ENCODE data around the gene ALDH2. TPM values are rescaled to one million over a fixed set of nuclear protein-coding genes. Genes with fewer than 3 reads are reported as not detected.
"Not testable (repeated sequence)": the region's sequence is repeated elsewhere in the genome, so short reads cannot be mapped to it uniquely, and the experiment has no call there.

ALDH2 gene
- total RNA-seq, 4 donors from 2014 or later = 70.2 to 120 (median 95.3) TPM

DNA sequence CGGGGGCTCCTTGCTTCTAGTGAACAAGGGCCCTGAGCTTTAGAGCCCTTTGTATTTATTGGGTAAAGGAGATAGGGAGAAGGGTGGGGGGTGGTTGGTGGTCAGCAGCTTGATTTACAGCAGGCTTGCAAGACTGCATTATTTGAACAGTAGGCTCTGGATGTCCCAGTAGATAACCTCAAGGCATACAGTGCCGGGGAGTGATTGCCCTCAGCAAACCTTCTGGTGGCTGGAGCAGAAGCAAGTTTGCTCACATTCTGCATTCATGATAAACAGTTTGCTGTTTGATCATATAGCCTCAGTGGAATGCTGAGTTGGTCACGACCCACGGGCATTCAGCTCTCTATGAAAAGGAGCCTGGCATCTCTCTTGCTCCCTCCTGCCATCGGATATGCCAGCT, 58.8 kb downstream of the ALDH2 start:
- WGBS, 2 donors = 72 to 73% methylated on average over 5 of the region's 5 CpGs
- TF ChIP-seq, protein P1, sequence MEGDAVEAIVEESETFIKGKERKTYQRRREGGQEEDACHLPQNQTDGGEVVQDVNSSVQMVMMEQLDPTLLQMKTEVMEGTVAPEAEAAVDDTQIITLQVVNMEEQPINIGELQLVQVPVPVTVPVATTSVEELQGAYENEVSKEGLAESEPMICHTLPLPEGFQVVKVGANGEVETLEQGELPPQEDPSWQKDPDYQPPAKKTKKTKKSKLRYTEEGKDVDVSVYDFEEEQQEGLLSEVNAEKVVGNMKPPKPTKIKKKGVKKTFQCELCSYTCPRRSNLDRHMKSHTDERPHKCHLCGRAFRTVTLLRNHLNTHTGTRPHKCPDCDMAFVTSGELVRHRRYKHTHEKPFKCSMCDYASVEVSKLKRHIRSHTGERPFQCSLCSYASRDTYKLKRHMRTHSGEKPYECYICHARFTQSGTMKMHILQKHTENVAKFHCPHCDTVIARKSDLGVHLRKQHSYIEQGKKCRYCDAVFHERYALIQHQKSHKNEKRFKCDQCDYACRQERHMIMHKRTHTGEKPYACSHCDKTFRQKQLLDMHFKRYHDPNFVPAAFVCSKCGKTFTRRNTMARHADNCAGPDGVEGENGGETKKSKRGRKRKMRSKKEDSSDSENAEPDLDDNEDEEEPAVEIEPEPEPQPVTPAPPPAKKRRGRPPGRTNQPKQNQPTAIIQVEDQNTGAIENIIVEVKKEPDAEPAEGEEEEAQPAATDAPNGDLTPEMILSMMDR (IDR thresholded peaks at IDR 0.05) = no peak
- TF ChIP-seq POLR2A (IDR thresholded peaks at IDR 0.05) (no peak), EP300 (IDR thresholded peaks at IDR 0.05) (no peak)
- no peak overlapping the region for H3K4me3 ChIP-seq
- H3K36me3 ChIP-seq = no peaks in the 10 kb centered on the region
- H3K27ac ChIP-seq = no peak overlapping the region
- H3K4me1 ChIP-seq = no peaks in the 10 kb centered on the region
- DNase-seq (ENCODE audit: low spot score in 2 of 2) = no peak
- H3K9me3 ChIP-seq = no peaks in the 10 kb centered on the region
- no peaks in the 10 kb centered on the region for H3K27me3 ChIP-seq

DNA sequence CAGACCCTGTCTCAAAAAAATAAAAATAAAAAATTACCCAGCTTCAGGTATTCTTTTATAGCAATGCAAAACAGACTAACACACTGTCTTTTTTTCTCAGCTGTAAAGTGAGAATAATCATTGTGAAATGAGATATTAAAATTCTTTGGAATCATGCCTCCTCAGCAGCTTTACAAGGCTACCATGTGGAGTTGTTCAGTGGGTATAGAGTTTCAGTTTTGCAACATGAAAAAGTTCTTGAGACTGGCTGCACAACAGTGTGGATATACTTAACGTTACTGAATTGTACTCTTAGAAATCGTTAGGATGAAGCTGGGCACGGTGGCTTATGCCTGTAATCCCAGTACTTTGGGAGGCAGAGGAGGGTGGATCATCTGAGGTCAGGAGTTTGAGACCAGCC, 59.6 kb downstream of the ALDH2 start:
- no peak overlapping the region for H3K4me3 ChIP-seq
- no peaks in the 10 kb centered on the region for H3K27me3 ChIP-seq
- H3K27ac ChIP-seq = no peak overlapping the region
- TF ChIP-seq POLR2A (IDR thresholded peaks at IDR 0.05) (no peak), EP300 (IDR thresholded peaks at IDR 0.05) (no peak)
- TF ChIP-seq, protein P1 (IDR thresholded peaks at IDR 0.05) = no peak
- no peaks in the 10 kb centered on the region for H3K4me1 ChIP-seq
- no peaks in the 10 kb centered on the region for H3K36me3 ChIP-seq
- no peak for DNase-seq (ENCODE audit: low spot score in 2 of 2)
- H3K9me3 ChIP-seq = no peaks in the 10 kb centered on the region
- 68 to 73% methylated on average over 3 of the region's 3 CpGs for WGBS, 2 donors

DNA sequence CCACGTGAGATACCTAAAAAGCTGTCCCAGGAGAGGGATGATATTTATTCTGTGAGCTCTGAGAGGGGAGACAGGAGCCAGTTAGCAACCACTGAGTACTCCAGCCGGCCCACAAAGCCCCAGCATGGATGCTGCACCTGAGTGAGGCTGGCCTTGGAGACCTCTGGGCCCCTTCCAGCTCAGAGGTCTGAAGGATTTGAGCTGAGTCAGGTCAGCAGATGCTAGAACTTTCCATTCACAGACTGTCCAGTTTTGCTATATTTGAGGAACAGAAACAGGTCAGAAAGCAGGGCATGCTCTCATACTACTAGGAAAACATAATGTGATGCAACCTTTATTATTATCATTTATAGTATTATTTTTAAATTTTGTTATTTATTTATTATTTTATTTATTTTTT, 60.3 kb downstream of the ALDH2 start:
- no peaks in the 10 kb centered on the region for H3K4me1 ChIP-seq
- no peak for DNase-seq (ENCODE audit: low spot score in 2 of 2)
- H3K27me3 ChIP-seq = no peaks in the 10 kb centered on the region
- H3K36me3 ChIP-seq = no peaks in the 10 kb centered on the region
- no peak overlapping the region for H3K4me3 ChIP-seq
- 70 to 72% methylated on average over 2 of the region's 2 CpGs for WGBS, 2 donors
- no peak overlapping the region for H3K27ac ChIP-seq
- no peaks in the 10 kb centered on the region for H3K9me3 ChIP-seq
- TF ChIP-seq POLR2A (IDR thresholded peaks at IDR 0.05) = no peak
- TF ChIP-seq EP300 (IDR thresholded peaks at IDR 0.05) = no peak
- TF ChIP-seq, protein P1 (IDR thresholded peaks at IDR 0.05) = no peak

DNA sequence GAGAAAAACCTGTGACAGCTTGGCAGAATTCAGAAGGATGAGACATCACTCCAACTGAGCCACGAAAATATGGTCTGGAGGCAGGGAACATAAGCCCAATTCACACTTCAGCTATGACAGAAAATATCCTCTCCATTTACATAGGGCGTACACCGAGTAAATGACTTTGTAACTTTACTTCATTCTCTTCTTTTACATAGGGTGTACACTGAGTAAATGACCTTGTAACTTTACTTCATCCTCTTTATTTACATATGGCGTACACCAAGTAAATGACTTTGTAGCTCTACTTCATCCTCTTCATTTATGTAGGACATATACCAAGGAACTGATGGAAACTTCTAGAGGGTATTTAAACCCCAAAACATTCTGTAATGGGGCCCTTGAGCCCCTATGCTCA, 61.2 kb downstream of the ALDH2 start:
- TF ChIP-seq POLR2A (IDR thresholded peaks at IDR 0.05) (no peak), EP300 (IDR thresholded peaks at IDR 0.05) (no peak)
- TF ChIP-seq, protein P1 (IDR thresholded peaks at IDR 0.05) = no peak
- H3K36me3 ChIP-seq = no peaks in the 10 kb centered on the region
- H3K4me1 ChIP-seq = no peaks in the 10 kb centered on the region
- H3K4me3 ChIP-seq = no peak overlapping the region
- no peaks in the 10 kb centered on the region for H3K27me3 ChIP-seq
- WGBS, 2 donors = 89 to 90% methylated on average over 4 of the region's 4 CpGs
- H3K9me3 ChIP-seq = no peaks in the 10 kb centered on the region
- DNase-seq (ENCODE audit: low spot score in 2 of 2) = no peak
- H3K27ac ChIP-seq = no peak overlapping the region

DNA sequence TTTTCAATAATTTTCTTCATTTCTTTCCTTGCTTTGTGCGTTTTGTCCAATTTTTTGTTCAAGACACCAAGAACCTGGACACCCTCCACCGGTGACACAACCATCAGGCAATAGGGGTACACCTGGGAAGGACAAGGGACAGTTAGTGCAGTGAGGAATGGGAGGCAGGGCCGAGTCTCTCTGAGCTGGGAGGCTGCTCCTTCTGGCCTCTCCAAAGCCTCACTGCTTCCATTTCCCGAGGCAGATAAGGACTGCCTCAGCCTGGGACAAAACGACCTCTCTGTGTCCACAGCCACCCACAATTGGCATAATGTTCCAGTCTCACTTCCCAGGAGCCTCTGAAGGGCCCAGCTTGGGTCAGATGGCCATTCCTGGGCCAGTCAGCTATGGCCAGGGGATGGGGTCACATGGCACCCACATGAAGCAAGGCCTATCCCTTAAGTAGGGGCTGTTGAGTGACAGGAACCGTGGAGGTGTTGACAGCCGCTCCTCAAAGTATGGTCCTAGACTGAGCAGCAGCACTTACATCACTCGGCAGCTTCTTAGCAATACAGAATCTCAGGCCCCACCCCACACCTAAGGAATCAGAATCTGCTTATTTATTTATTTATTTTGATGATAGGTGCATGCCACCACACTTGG, 61.7 kb downstream of the ALDH2 start:
- 80 to 86% methylated on average over 8 of the region's 8 CpGs for WGBS, 2 donors
- Histone ChIP-seq H3K27me3 (no peaks in the 10 kb centered on the region), H3K4me1 (no peaks in the 10 kb centered on the region), H3K4me3 (no peak overlapping the region), H3K9me3 (no peaks in the 10 kb centered on the region), H3K27ac (no peak overlapping the region), H3K36me3 (no peaks in the 10 kb centered on the region)
- no peak for DNase-seq (ENCODE audit: low spot score in 2 of 2)
- TF ChIP-seq POLR2A (IDR thresholded peaks at IDR 0.05) (no peak), EP300 (IDR thresholded peaks at IDR 0.05) (no peak)
- TF ChIP-seq, protein P1 (IDR thresholded peaks at IDR 0.05) = no peak

DNA sequence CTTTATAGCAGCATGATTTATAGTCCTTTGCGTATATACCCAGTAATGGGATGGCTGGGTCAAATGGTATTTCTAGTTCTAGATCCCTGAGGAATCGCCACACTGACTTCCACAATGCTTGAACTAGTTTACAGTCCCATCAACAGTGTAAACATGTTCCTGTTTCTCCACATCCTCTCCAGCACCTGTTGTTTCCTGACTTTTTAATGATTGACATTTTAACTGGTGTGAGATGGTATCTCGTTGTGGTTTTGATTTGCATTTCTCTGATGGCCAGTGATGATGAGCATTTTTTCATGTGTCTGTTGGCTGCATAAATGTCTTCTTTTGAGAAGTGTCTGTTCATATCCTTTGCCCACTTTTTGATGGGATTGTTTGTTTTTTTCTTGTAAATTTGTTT, 62.9 kb downstream of the ALDH2 start:
- not testable (repeated sequence) for H3K4me1 ChIP-seq; H3K9me3 ChIP-seq; H3K27me3 ChIP-seq; DNase-seq (ENCODE audit: low spot score in 2 of 2); H3K4me3 ChIP-seq; H3K36me3 ChIP-seq; H3K27ac ChIP-seq
- 91 to 94% methylated on average over 3 of the region's 3 CpGs for WGBS, 2 donors

DNA sequence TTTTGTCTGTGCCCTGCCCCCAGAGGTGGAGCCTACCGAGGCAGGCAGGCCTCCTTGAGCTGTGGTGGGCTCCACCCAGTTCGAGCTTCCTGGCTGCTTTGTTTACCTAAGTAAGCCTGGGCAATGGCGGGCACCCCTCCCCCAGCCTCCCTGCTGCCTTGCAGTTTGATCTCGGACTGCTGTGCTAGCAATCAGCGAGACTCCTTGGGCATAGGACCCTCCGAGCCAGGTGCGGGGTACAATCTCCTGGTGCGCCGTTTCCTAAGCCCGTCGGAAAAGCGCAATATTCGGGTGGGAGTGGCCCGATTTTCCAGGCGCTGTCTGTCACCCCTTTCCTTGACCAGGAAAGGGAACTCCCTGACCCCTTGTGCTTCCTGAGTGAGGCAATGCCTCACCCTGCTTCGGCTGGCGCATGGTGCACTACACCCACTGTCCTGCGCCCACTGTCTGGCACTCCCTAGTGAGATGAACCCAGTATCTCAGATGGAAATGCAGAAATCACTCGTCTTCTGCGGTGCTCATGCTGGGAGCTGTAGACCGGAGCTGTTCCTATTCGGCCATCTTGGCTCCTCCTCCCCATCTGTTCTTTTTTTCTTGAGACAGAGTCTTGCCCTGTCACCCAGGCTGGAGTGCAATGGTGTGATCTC, 68.1 kb downstream of the ALDH2 start:
- H3K9me3 ChIP-seq; H3K27me3 ChIP-seq; H3K27ac ChIP-seq; H3K4me3 ChIP-seq; DNase-seq (ENCODE audit: low spot score in 2 of 2); H3K4me1 ChIP-seq: not testable (repeated sequence)
- WGBS, 2 donors = 78 to 80% methylated on average over 21 to 22 of the region's 22 CpGs
- peaks cover 0 to 16% (median 0%) of the 10 kb centered on the region in 3 donors for H3K36me3 ChIP-seq

Measured in tibial nerve (tissue), 4 donors.